ENCODE measurements around the gene POU2F1.
"Not testable (repeated sequence)": the region's sequence is repeated elsewhere in the genome, so short reads cannot be mapped to it uniquely, and the experiment has no call there.

Gene POU2F1

GRCh38 chr1:167205306-167206050 is 15.2 kb upstream of the POU2F1 start:
- DNase-seq: not testable (repeated sequence)

GRCh38 chr1:167206166-167206835 is 14.4 kb upstream of the POU2F1 start:
- no peak for DNase-seq

GRCh38 chr1:167207940-167208623 is 12.6 kb upstream of the POU2F1 start:
- DNase-seq: no peak

- no peak for DNase-seq
Observed at GRCh38 chr1:167208624-167208976, 12.1 kb upstream of the POU2F1 start.

- no peak for DNase-seq
Observed at GRCh38 chr1:167209044-167209443, 11.6 kb upstream of the POU2F1 start.

GRCh38 chr1:167210966-167211674 is 9.6 kb upstream of the POU2F1 start:
- DNase-seq: no peak

- DNase-seq: no peak
Observed at GRCh38 chr1:167212025-167212424, 8.7 kb upstream of the POU2F1 start.

- DNase-seq: no peak
Observed at GRCh38 chr1:167216809-167217208, 3.9 kb upstream of the POU2F1 start.

GRCh38 chr1:167219194-167219593 is 1.5 kb upstream of the POU2F1 start:
- no peak for DNase-seq

- DNase-seq: peak in 43 of 56 donors; percentile 31 to 83 (median 68)
Observed at GRCh38 chr1:167219646-167220536, 795 bp upstream of the POU2F1 start.

- peak in 24 of 56 donors; percentile 12 to 62 (median 32) for DNase-seq
Observed at GRCh38 chr1:167221126-167221737, 546 bp downstream of the POU2F1 start.

GRCh38 chr1:167221738-167222610 is 1.3 kb downstream of the POU2F1 start:
- peak in 48 of 56 donors; percentile 4 to 77 (median 43) for DNase-seq

- no peak for DNase-seq
Observed at GRCh38 chr1:167223144-167224103, 2.7 kb downstream of the POU2F1 start.

GRCh38 chr1:167224734-167225235 is 4.1 kb downstream of the POU2F1 start:
- peak in 1 of 56 donors; percentile 1 for DNase-seq

GRCh38 chr1:167225920-167226319 is 5.2 kb downstream of the POU2F1 start:
- no peak for DNase-seq

- no peak for DNase-seq
Observed at GRCh38 chr1:167227934-167228378, 7.3 kb downstream of the POU2F1 start.

- DNase-seq: no peak
Observed at GRCh38 chr1:167229719-167230385, 9.2 kb downstream of the POU2F1 start.

Data from amygdala (tissue), 56 donors.